SK-N-SH treated with all-trans-retinoic acid at 6 μM for 48 hours (cell line): Measurements from ENCODE around the gene BCKDHB.

ENCODE experiments used
- ATAC-seq: fragments of 200-7000 bp; cut with Tn5 transposase; 3 replicates; pipeline ENCODE4 v1.9.1; 2020; ENCODE audit warnings: mild to moderate bottlenecking, moderate library complexity
- ARNTL ChIP-seq: fragments of 450-650 bp; formaldehyde crosslinking; IDR thresholded peaks from 2 replicates; pipeline ENCODE4 v1.5.0; 2020; ENCODE audit warnings: low read depth, mild to moderate bottlenecking, moderate library complexity, borderline replicate concordance
- BACH2 ChIP-seq: fragments of 250-450 bp; sonication (Bioruptor Pico); IDR thresholded peaks from 2 replicates; pipeline ENCODE4 v1.9.0; 2021; ENCODE audit warnings: mild to moderate bottlenecking, borderline replicate concordance
- CREB5 ChIP-seq: fragments of 250-450 bp; sonication (Bioruptor Pico); IDR thresholded peaks from 2 replicates; pipeline ENCODE4 v1.5.1; 2020; ENCODE audit warnings: low read depth, mild to moderate bottlenecking, moderate library complexity
- CSDC2 ChIP-seq: fragments of 250-450 bp; sonication (Bioruptor Pico); IDR thresholded peaks from 2 replicates; pipeline ENCODE4 v1.5.0; 2020; ENCODE audit warnings: mild to moderate bottlenecking, moderate library complexity
- CSRNP3 ChIP-seq: fragments of 250-450 bp; sonication (Bioruptor Pico); IDR thresholded peaks from 2 replicates; pipeline ENCODE4 v1.5.1; 2021; ENCODE audit warnings: mild to moderate bottlenecking, moderate library complexity
- ESRRG ChIP-seq: fragments of 250-450 bp; sonication (Bioruptor Pico); IDR thresholded peaks from 2 replicates; pipeline ENCODE4 v1.6.1; 2021; ENCODE audit warnings: mild to moderate bottlenecking
- GLIS3 ChIP-seq: fragments of 250-450 bp; sonication (Bioruptor Pico); IDR thresholded peaks from 2 replicates; pipeline ENCODE4 v1.5.0; 2020; ENCODE audit warnings: mild to moderate bottlenecking, moderate library complexity
- ISL1 ChIP-seq: fragments of 250-450 bp; sonication (Bioruptor Pico); IDR thresholded peaks from 2 replicates; pipeline ENCODE4 v2.1.2; 2022; ENCODE audit warnings: mild to moderate bottlenecking, moderate library complexity
- PATZ1 ChIP-seq: fragments of 250-450 bp; sonication (Bioruptor Pico); IDR thresholded peaks from 2 replicates; pipeline ENCODE4 v1.8.0; 2020; ENCODE audit warnings: mild to moderate bottlenecking, moderate library complexity, borderline replicate concordance
- POU6F1 ChIP-seq: fragments of 250-450 bp; sonication (Bioruptor Pico); IDR thresholded peaks from 2 replicates; pipeline ENCODE4 v1.8.0; 2021; ENCODE audit warnings: low read depth, mild to moderate bottlenecking, moderate library complexity, borderline replicate concordance
- PPARA ChIP-seq: fragments of 250-450 bp; sonication (Bioruptor Pico); IDR thresholded peaks from 2 replicates; pipeline ENCODE4 v1.5.0; 2020; ENCODE audit warnings: mild to moderate bottlenecking, borderline replicate concordance
- RARB ChIP-seq: fragments of 250-450 bp; sonication (Bioruptor Pico); IDR thresholded peaks from 2 replicates; pipeline ENCODE4 v1.8.0; 2021; ENCODE audit warnings: mild to moderate bottlenecking, moderate library complexity
- SNAI2 ChIP-seq: fragments of 250-450 bp; sonication (Bioruptor Pico); IDR thresholded peaks from 2 replicates; pipeline ENCODE4 v1.5.0; 2020; ENCODE audit warnings: mild to moderate bottlenecking, moderate library complexity
- TOX ChIP-seq: fragments of 250-450 bp; sonication (Bioruptor Pico); IDR thresholded peaks from 2 replicates; pipeline ENCODE4 v1.8.0; 2021; ENCODE audit warnings: mild to moderate bottlenecking, moderate library complexity, borderline replicate concordance
- TSHZ2 ChIP-seq: fragments of 250-450 bp; sonication (Bioruptor Pico); IDR thresholded peaks from 2 replicates; pipeline ENCODE4 v1.5.0; 2020; ENCODE audit warnings: mild to moderate bottlenecking, moderate library complexity
- ZC3H10 ChIP-seq: fragments of 250-450 bp; sonication (Bioruptor Pico); IDR thresholded peaks from 2 replicates; pipeline ENCODE4 v1.5.1; 2021; ENCODE audit warnings: mild to moderate bottlenecking, moderate library complexity
- ZFP3 ChIP-seq: fragments of 250-450 bp; sonication (Bioruptor Pico); IDR thresholded peaks from 2 replicates; pipeline ENCODE4 v1.5.0; 2020; ENCODE audit warnings: mild to moderate bottlenecking, moderate library complexity
- ZFP30 ChIP-seq: fragments of 450-650 bp; formaldehyde crosslinking; IDR thresholded peaks from 2 replicates; pipeline ENCODE4 v1.5.0; 2022; ENCODE audit warnings: mild to moderate bottlenecking, moderate library complexity
- ZNF565 ChIP-seq: fragments of 450-650 bp; formaldehyde crosslinking; conservative IDR thresholded peaks from 2 replicates; pipeline ENCODE4 v1.5.0; 2020; ENCODE audit warnings: low read depth, mild to moderate bottlenecking, moderate library complexity
- ZNF70 ChIP-seq: fragments of 450-650 bp; formaldehyde crosslinking; IDR thresholded peaks from 2 replicates; pipeline ENCODE4 v1.5.0; 2020; ENCODE audit warnings: mild to moderate bottlenecking, moderate library complexity
- ZNF8 ChIP-seq: fragments of 450-650 bp; formaldehyde crosslinking; IDR thresholded peaks from 2 replicates; pipeline ENCODE4 v1.5.0; 2020; ENCODE audit warnings: mild to moderate bottlenecking, moderate library complexity

The BCKDHB gene

GRCh38 chr6:80376411-80376810 is 269.9 kb downstream of the BCKDHB start:
- TF ChIP-seq POU6F1: no peak
- no peak for ATAC-seq

- TF ChIP-seq GLIS3 (CRISPR knock-in tag): no peak
- TF ChIP-seq PPARA: no peak
- TF ChIP-seq ZNF70 (CRISPR knock-in tag): no peak
- ATAC-seq: no peak
These were observed 274.1 kb downstream of the BCKDHB start for GRCh38 chr6:80380566-80380965.

GRCh38 chr6:80382811-80383210 is 276.3 kb downstream of the BCKDHB start:
- TF ChIP-seq ZFP3 (CRISPR knock-in tag) (no peak), CSDC2 (CRISPR knock-in tag) (no peak), ISL1 (CRISPR knock-in tag) (no peak), RARB (CRISPR knock-in tag) (no peak), CREB5 (no peak), CSRNP3 (CRISPR knock-in tag) (no peak), TSHZ2 (no peak), ESRRG (CRISPR knock-in tag) (no peak), ARNTL (CRISPR knock-in tag) (no peak), ZC3H10 (CRISPR knock-in tag) (no peak), BACH2 (no peak), TOX (CRISPR knock-in tag) (no peak), POU6F1 (no peak), PPARA (no peak), GLIS3 (CRISPR knock-in tag) (no peak), ZNF70 (CRISPR knock-in tag) (no peak), ZFP30 (CRISPR knock-in tag) (no peak), PATZ1 (CRISPR knock-in tag) (no peak), SNAI2 (no peak)
- no peak for ATAC-seq

GRCh38 chr6:80388507-80388906 is 282.0 kb downstream of the BCKDHB start:
- ATAC-seq: no peak
- no peak for TF ChIP-seq ZNF8
- TF ChIP-seq ZNF565 (CRISPR knock-in tag): no peak
- no peak for TF ChIP-seq PATZ1 (CRISPR knock-in tag)
- no peak for TF ChIP-seq ZNF70 (CRISPR knock-in tag)
- no peak for TF ChIP-seq ARNTL (CRISPR knock-in tag)
- TF ChIP-seq POU6F1: no peak
- TF ChIP-seq RARB (CRISPR knock-in tag): no peak
- no peak for TF ChIP-seq ESRRG (CRISPR knock-in tag)
